Activated T-helper 2 cell treated with anti-CD3 and anti-CD28 coated beads, Interferon-gamma antibody, Interleukin-2, Interleukin-4, amounts not matched to agents 10 μg/mL and 5 μg/mL and 100 μg/mL, durations not matched to agents 14 hours and 24 hours and 36 hours (primary cell): Measurements from ENCODE around the gene PDZD8. TPM values are rescaled to one million over a fixed set of nuclear protein-coding genes. Genes with fewer than 3 reads are reported as not detected.

Source experiments
- DNase-seq: peaks from one replicate; pipeline ENCODE4 v3.0.0; 2021; ENCODE audit warnings: low spot score
- H3K27ac Mint-ChIP-seq: one replicate; pipeline ENCODE4 v1.8.0; 2021; ENCODE audit warnings: mixed read lengths
- H3K27me3 Mint-ChIP-seq: one replicate; pipeline ENCODE4 v1.8.0; 2021; ENCODE audit warnings: low read depth, mixed read lengths
- H3K36me3 Mint-ChIP-seq: one replicate; pipeline ENCODE4 v1.8.0; 2021; ENCODE audit warnings: low read depth, mixed read lengths
- H3K4me1 Mint-ChIP-seq: one replicate; pipeline ENCODE4 v1.8.0; 2021; ENCODE audit warnings: low read depth, mixed read lengths
- H3K4me3 Mint-ChIP-seq: one replicate; pipeline ENCODE4 v1.8.0; 2021; ENCODE audit warnings: low read depth, mild to moderate bottlenecking, moderate library complexity, mixed read lengths
- H3K9me3 Mint-ChIP-seq: one replicate; pipeline ENCODE4 v1.8.0; 2021; ENCODE audit warnings: mixed read lengths
- intact Hi-C: fragments of 100-400 bp; cut with micrococcal nuclease; formaldehyde crosslinking; loops from one replicate; pipeline ENCODE4 v1.15.1; 2023
- total RNA-seq: library from RNA; stranded (reverse); gene quantifications from 2 replicates; pipeline ENCODE4 v1.2.3, GENCODE V29; 2022

PDZD8 gene
- total RNA-seq, 1 donor from 2014 or later, result 22.0 TPM

- peaks cover 5% of the 10 kb centered on the region for H3K36me3 Mint-ChIP-seq
- intact Hi-C loops, result no loop called here
- DNase-seq, result no peak
- no peak overlapping the region for H3K27ac Mint-ChIP-seq
- H3K27me3 Mint-ChIP-seq, result no peaks in the 10 kb centered on the region
- no peak overlapping the region for H3K4me3 Mint-ChIP-seq
- peaks cover 23% of the 10 kb centered on the region for H3K4me1 Mint-ChIP-seq
- no peaks in the 10 kb centered on the region for H3K9me3 Mint-ChIP-seq
Observed at GRCh38 chr10:117351996-117352395, 23.2 kb downstream of the PDZD8 start.

- no peak overlapping the region for H3K4me3 Mint-ChIP-seq
- no peaks in the 10 kb centered on the region for H3K27me3 Mint-ChIP-seq
- intact Hi-C loops, result no loop called here
- H3K4me1 Mint-ChIP-seq, result peaks cover 23% of the 10 kb centered on the region
- H3K36me3 Mint-ChIP-seq, result peaks cover 5% of the 10 kb centered on the region
- H3K9me3 Mint-ChIP-seq, result no peaks in the 10 kb centered on the region
- no peak overlapping the region for H3K27ac Mint-ChIP-seq
- no peak for DNase-seq
Observed at GRCh38 chr10:117351558-117351957, 23.7 kb downstream of the PDZD8 start.

DNA sequence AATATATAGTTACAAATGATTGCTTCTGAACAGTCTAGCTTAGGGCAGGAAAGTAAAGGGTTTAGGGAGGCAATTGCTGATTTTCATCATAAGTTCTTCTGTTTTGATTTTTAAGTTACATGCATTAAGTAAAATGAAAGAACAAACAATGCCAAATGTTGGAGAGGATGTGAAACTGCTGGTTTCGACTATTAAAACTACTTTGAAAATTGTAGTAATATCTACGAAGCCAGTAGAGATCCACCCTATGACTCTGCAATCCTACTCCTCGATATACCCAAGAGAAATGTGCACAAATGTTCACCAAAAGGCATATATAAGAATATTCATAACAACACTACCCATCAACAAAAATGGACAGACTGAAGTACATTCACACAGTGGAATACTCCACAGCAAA is 24.3 kb downstream of the PDZD8 start:
- intact Hi-C loops, result no loop called here
- no peak for DNase-seq
- Mint-ChIP-seq H3K4me1 (peaks cover 23% of the 10 kb centered on the region), H3K27me3 (no peaks in the 10 kb centered on the region), H3K9me3 (no peaks in the 10 kb centered on the region), H3K4me3 (no peak overlapping the region), H3K36me3 (peaks cover 5% of the 10 kb centered on the region), H3K27ac (no peak overlapping the region)

GRCh38 chr10:117348236-117348635 is 27.0 kb downstream of the PDZD8 start:
- Mint-ChIP-seq H3K36me3 (peaks cover 5% of the 10 kb centered on the region), H3K4me1 (peaks cover 10% of the 10 kb centered on the region), H3K27me3 (no peaks in the 10 kb centered on the region), H3K4me3 (no peak overlapping the region), H3K9me3 (no peaks in the 10 kb centered on the region), H3K27ac (no peak overlapping the region)
- no peak for DNase-seq
- intact Hi-C loops, result no loop called here

DNA sequence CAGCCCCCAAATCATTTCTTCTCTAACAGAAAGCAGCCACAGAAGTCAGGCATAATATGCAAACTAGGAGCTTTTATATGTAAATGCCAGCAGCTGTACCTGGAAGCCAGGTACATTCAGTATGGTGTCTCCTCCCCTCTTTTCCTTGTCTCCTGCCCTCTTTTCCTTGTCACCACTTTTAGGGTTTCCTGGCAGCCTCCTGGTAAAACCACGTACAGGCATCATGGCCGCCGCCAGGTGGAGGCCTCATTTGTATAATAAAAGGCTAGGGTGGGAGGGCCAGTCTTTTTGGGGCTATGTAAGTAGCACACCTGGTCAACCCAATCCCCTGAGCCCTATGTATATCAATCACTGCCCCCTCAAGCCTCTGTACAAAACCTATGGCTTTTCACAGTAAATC is 28.7 kb downstream of the PDZD8 start:
- Mint-ChIP-seq H3K4me1 (peaks cover 22% of the 10 kb centered on the region), H3K9me3 (no peaks in the 10 kb centered on the region)

DNA sequence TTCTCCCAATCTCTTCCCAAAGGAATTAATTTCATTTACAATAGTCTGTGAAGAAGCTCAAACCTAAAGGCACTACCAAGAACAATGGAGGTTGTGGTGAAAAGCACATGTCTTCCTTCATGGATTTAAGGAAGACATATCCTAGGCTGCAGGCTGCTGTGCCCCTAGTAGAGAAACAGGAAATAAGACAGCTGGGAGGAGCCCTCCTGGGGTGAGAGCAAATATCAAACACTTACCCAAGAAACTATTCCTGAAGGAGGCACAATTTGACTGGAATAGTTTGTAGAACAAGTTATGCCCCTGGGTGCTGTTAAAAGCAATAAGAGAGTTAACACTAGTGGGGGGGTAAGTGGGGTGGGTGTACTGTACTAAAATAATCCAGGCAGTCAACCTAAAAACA is 30.1 kb downstream of the PDZD8 start:
- no peaks in the 10 kb centered on the region for H3K27me3 Mint-ChIP-seq
- intact Hi-C loops, result no loop called here
- peaks cover 11% of the 10 kb centered on the region for H3K36me3 Mint-ChIP-seq
- peaks cover 17% of the 10 kb centered on the region for H3K4me1 Mint-ChIP-seq
- no peaks in the 10 kb centered on the region for H3K9me3 Mint-ChIP-seq
- H3K27ac Mint-ChIP-seq, result no peak overlapping the region
- DNase-seq, result no peak
- no peak overlapping the region for H3K4me3 Mint-ChIP-seq

More for the DNA sequence above, 28.7 kb downstream of the PDZD8 start:
- DNase-seq, result no peak
- no peaks in the 10 kb centered on the region for H3K27me3 Mint-ChIP-seq
- no peak overlapping the region for H3K27ac Mint-ChIP-seq
- peaks cover 8% of the 10 kb centered on the region for H3K36me3 Mint-ChIP-seq
- H3K4me3 Mint-ChIP-seq, result no peak overlapping the region
- intact Hi-C loops, result no loop called here

- Mint-ChIP-seq H3K4me1 (peaks cover 17% of the 10 kb centered on the region), H3K36me3 (peaks cover 15% of the 10 kb centered on the region), H3K9me3 (no peaks in the 10 kb centered on the region), H3K4me3 (no peak overlapping the region), H3K27me3 (no peaks in the 10 kb centered on the region), H3K27ac (peak overlapping the region; percentile 68)
- intact Hi-C loops, result no loop called here
- no peak for DNase-seq
Observed at GRCh38 chr10:117342641-117343040, 32.6 kb downstream of the PDZD8 start.

DNA sequence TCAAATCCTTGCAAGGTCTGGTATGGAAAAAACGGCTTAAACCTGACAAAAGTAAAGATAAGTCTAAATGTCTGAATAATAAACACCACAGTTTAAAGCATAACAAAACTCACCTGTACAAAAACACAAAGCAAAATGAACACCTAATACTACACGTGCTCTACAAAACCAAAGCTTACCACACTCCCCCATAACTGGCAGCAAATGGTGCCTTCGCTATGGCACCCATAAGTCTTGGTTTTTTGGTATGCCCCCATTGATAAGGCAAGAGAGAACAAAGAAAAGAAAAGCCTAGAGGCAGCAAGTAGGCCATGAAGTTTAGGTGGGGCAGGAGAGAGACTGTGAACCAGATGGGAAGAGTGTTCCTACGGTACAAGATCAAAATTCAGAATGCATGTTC is 34.2 kb downstream of the PDZD8 start:
- intact Hi-C loops, result no loop called here
- peaks cover 21% of the 10 kb centered on the region for H3K36me3 Mint-ChIP-seq
- peaks cover 17% of the 10 kb centered on the region for H3K4me1 Mint-ChIP-seq
- no peak for DNase-seq
- H3K27me3 Mint-ChIP-seq, result no peaks in the 10 kb centered on the region
- H3K9me3 Mint-ChIP-seq, result no peaks in the 10 kb centered on the region
- H3K4me3 Mint-ChIP-seq, result no peak overlapping the region
- no peak overlapping the region for H3K27ac Mint-ChIP-seq

GRCh38 chr10:117339979-117340378 is 35.3 kb downstream of the PDZD8 start:
- no peaks in the 10 kb centered on the region for H3K27me3 Mint-ChIP-seq
- H3K36me3 Mint-ChIP-seq, result peaks cover 29% of the 10 kb centered on the region
- intact Hi-C loops, result loop anchor here (5.0 kb wide), 1 partner anchor 32 kb away; no protein-coding TSS in a partner anchor
- H3K27ac Mint-ChIP-seq, result no peak overlapping the region
- peaks cover 2% of the 10 kb centered on the region for H3K9me3 Mint-ChIP-seq
- DNase-seq, result no peak
- H3K4me1 Mint-ChIP-seq, result peaks cover 14% of the 10 kb centered on the region
- no peak overlapping the region for H3K4me3 Mint-ChIP-seq

DNA sequence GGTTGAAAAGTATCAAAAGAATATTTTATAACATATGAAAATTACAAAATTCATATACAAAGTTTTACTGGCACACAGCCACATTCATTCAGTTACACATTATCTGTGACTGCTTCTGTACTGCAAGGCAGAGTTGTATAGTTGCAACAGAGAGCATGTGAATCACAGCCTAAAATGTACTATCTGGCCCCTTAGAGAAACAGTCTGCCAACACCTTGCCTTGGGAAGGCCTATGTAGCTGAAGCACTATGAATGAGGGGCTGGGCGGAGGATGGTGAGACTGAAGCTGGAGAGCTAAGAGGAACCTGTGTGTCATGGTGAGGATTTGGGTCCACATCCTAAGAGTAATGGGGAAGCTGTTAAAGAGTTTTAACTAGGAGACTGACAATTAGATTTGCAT is 35.7 kb downstream of the PDZD8 start:
- peaks cover 33% of the 10 kb centered on the region for H3K36me3 Mint-ChIP-seq
- H3K27ac Mint-ChIP-seq, result no peak overlapping the region
- no peak overlapping the region for H3K4me3 Mint-ChIP-seq
- no peaks in the 10 kb centered on the region for H3K27me3 Mint-ChIP-seq
- peaks cover 14% of the 10 kb centered on the region for H3K4me1 Mint-ChIP-seq
- DNase-seq, result no peak
- intact Hi-C loops, result loop anchor here (5.0 kb wide), 1 partner anchor 33 kb away; no protein-coding TSS in a partner anchor
- H3K9me3 Mint-ChIP-seq, result peaks cover 6% of the 10 kb centered on the region

GRCh38 chr10:117334926-117335325 is 40.3 kb downstream of the PDZD8 start:
- no peak overlapping the region for H3K27ac Mint-ChIP-seq
- no peaks in the 10 kb centered on the region for H3K27me3 Mint-ChIP-seq
- intact Hi-C loops, result loop anchor here (5.0 kb wide), 1 partner anchor 37 kb away; no protein-coding TSS in a partner anchor
- H3K4me3 Mint-ChIP-seq, result no peak overlapping the region
- peaks cover 9% of the 10 kb centered on the region for H3K9me3 Mint-ChIP-seq
- no peaks in the 10 kb centered on the region for H3K4me1 Mint-ChIP-seq
- peaks cover 38% of the 10 kb centered on the region for H3K36me3 Mint-ChIP-seq
- DNase-seq, result no peak

DNA sequence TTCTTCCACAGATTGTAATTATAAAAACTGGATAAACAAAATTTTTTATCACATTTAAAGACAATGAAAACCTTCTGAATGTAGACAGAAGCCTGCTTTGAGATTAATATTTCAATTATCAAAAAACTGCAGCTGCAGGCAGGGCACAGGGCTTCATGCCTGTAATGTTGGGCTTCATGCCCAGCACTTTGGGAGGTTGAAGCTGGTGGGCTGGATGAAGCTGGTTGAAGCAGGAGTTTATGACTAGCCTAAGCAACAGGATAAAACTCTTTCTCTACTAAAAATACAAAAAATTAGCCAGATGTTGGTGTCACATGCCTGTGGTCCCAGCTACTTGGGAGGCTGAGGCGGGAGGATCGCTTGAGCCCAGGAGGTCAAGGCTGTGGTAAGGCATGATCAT is 41.2 kb downstream of the PDZD8 start:
- intact Hi-C loops, result no loop called here
- Mint-ChIP-seq H3K36me3 (peaks cover 34% of the 10 kb centered on the region), H3K27ac (no peak overlapping the region), H3K4me3 (no peak overlapping the region), H3K4me1 (no peaks in the 10 kb centered on the region), H3K27me3 (no peaks in the 10 kb centered on the region), H3K9me3 (peaks cover 9% of the 10 kb centered on the region)
- no peak for DNase-seq

DNA sequence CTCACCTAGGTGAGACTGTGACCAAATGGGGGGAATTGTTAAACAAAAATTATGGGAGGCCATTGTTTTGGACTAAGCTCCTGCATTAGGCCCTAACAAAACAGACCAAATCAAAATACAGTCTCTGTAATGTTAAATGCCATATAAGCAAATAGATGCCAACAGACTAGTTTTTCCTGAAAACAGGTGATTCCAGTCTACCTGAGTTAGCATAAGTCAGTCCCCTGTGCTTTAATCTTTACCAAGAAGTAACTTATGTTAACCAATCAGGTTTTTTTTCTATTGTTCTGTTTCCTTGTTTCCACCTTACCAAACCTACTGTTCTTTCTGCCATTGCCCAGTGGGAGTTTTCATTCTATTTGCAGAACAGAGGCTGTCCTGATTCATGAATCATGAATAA is 48.0 kb downstream of the PDZD8 start:
- Mint-ChIP-seq H3K4me1 (no peaks in the 10 kb centered on the region), H3K4me3 (no peak overlapping the region), H3K36me3 (peaks cover 19% of the 10 kb centered on the region), H3K27ac (no peak overlapping the region), H3K9me3 (no peaks in the 10 kb centered on the region), H3K27me3 (no peaks in the 10 kb centered on the region)
- intact Hi-C loops, result no loop called here
- DNase-seq, result no peak

DNA sequence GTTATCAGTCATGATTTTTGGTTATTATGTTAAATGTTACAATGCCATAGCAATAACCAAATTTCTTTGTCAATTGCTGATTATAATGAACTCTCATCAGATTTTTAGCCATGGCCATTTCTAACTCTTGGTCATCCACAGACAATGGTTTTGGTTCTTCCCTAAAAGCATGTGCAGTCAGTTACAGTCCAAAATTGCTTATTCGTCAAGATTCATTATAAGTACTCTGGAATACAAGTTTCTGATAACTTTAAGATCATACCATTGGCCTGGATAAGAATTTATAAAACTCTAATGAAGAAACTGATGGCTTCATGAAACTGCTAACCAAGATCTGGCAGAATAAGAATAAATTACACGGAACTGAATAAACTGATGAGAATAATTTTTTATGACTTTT is 50.9 kb downstream of the PDZD8 start:
- Mint-ChIP-seq H3K27me3 (no peaks in the 10 kb centered on the region), H3K4me3 (no peak overlapping the region), H3K9me3 (no peaks in the 10 kb centered on the region), H3K27ac (no peak overlapping the region), H3K36me3 (peaks cover 12% of the 10 kb centered on the region), H3K4me1 (no peaks in the 10 kb centered on the region)
- no peak for DNase-seq
- intact Hi-C loops, result no loop called here
